Neural progenitor cell (in vitro differentiated cells): ENCODE measurements around the gene PPM1H.

Experiments used
- EZH2 ChIP-seq: fragments of 200-600 bp; sonication (generic); IDR thresholded peaks from 2 replicates; pipeline ENCODE4 v1.6.1; 2017; ENCODE audit warnings: antibody characterized with exemption, mild to moderate bottlenecking, moderate library complexity
- EZH2phosphoT487 ChIP-seq: fragments of 200-600 bp; sonication (generic); IDR thresholded peaks from 2 replicates; pipeline ENCODE4 v1.6.1; 2017; ENCODE audit warnings: antibody characterized with exemption
- TF ChIP-seq, protein P1 (sequence below): fragments of 200-600 bp; sonication (generic); IDR thresholded peaks from 2 replicates; pipeline ENCODE4 v1.5.1; 2017; ENCODE audit warnings: antibody characterized with exemption, mild to moderate bottlenecking

DNA sequence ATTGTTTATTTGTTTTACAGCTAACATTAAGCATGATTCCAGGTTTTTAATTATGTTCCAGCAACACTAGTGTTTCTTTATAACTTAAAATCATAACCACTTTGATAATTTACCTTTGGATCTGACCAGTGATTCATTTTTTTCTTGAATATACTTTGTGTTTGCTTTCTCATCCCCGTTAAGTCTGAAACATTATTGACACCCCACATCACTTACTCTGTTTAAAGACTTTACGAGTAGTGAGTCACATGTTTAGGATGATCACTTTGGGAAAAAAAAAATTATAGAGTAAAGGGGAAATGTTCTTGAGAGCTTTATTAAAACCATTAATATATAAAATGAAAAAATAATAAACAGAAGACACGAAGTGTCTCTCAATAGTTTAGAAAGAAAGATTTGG, 336.1 kb downstream of the PPM1H start:
- TF ChIP-seq, protein P1, sequence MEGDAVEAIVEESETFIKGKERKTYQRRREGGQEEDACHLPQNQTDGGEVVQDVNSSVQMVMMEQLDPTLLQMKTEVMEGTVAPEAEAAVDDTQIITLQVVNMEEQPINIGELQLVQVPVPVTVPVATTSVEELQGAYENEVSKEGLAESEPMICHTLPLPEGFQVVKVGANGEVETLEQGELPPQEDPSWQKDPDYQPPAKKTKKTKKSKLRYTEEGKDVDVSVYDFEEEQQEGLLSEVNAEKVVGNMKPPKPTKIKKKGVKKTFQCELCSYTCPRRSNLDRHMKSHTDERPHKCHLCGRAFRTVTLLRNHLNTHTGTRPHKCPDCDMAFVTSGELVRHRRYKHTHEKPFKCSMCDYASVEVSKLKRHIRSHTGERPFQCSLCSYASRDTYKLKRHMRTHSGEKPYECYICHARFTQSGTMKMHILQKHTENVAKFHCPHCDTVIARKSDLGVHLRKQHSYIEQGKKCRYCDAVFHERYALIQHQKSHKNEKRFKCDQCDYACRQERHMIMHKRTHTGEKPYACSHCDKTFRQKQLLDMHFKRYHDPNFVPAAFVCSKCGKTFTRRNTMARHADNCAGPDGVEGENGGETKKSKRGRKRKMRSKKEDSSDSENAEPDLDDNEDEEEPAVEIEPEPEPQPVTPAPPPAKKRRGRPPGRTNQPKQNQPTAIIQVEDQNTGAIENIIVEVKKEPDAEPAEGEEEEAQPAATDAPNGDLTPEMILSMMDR, result no peak
- TF ChIP-seq EZH2, result no peak
- TF ChIP-seq EZH2phosphoT487, result no peak
